Endothelial cell of hepatic sinusoid (primary cell): ENCODE results near the gene TRIM45.
"Not testable (repeated sequence)": the region's sequence is repeated elsewhere in the genome, so short reads cannot be mapped to it uniquely, and the experiment has no call there.

Experiments used
- in situ Hi-C: cut with HindIII; loops from 2 replicates; pipeline ENCODE4 v1.10.0; 2017; ENCODE audit warnings: low sequenced_read_pairs

The TRIM45 gene

DNA sequence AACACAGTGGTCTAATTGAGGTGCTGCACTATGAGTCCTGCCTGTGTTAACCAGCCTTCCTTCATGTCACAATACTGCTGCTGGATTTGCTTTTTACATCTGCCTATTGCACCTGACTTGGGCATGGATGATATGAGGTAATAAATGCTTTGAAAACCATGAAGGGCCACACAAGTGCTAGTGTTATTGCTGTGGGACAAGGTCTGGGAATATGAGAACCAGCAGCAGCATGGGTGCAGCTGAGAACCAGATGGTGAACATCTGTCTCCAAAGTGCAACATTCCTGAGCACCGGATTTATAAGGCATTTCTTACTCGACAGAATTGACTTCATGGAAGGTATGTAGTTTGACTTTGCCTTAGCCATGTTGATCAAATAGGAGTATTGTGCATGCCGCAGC, 16.6 kb downstream of the TRIM45 start:
- in situ Hi-C loops = no loop called here

DNA sequence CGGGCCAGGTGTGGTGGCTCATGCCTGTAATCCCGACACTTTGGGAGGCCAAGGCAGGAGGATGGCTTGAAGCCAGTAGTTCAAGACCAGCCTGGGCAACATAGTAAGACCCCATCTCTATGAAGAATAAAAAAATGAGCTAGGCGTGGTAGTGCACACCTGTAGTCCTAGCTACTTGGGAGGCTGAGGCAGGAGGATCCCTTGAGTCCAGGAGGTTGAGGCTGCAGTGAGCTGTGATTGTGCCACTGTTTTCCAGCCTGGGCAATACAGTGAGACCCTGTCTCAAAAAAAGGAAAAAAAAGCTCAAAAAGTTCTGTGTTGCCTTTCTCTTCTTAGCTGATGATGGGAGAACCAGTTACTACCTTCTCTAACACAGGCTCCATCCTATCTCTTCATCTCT, 19.7 kb downstream of the TRIM45 start:
- in situ Hi-C loops = not testable (repeated sequence)

DNA sequence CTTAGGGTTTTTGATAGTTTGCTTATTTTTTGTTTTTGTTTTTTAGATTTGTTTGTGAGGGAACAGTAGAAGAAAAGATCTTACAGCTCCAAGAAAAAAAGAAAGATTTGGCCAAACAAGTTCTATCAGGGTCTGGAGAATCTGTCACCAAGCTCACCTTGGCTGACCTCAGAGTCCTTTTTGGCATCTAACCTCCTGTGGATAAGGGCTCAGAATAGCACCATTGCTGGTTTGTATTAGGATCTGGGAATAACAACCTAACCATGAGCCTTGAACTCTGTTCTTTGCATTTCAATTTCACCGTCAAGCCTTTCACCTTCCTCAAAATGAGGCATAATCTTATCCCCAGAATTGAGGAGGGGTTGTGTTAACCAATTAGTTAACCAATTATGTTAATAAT, 20.2 kb downstream of the TRIM45 start:
- in situ Hi-C loops = no loop called here

DNA sequence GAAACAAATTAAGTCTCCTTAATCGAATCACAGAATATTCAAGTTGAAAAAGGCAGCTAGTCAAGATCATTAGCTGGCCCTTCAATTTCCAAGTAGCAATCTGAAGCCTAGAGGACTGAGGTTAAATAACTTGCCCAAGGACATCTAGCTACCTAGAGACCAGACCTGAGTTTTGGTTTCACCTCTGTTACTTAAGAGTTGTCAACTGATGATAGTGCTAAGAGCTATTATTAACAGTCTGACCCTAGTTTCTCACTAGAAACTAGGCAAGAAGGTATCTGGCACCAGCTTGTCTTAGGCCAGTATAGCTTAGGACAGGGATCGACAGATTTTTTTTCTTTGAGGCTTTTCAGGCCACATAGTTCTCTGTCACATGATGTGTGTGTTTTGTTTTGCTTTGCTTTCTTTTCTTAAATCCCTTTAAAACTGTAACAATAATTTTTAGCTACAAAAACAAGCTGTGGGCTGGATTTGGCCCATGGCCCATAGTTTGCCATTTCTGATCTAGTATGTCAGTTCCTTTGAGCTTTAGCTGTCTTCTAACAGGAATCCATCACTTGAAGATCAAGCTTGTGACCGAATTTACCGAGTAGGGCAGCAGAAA, 23.2 kb downstream of the TRIM45 start:
- in situ Hi-C loops = loop anchor here (10.0 kb wide), 1 partner anchor 196 kb away; no protein-coding TSS in a partner anchor

DNA sequence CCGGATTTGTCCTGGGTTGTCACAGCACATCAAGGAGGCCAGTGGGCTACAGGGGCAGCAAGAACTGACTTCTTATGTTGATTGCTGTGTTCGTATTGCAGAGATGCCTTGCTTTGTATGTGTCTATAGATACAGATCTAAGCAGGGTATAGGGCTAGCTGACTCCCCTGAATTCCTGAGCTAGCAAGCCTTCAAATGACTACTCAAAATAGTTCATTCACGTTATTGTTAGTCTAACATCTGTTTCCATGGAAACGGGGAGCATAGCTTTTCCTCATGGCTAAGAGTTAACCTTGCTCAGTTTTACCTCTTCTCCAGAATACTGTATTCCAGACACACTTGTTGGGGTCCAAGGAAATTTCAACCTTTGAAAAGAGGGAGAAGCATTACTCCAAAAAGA, 24.1 kb downstream of the TRIM45 start:
- in situ Hi-C loops = loop anchor here (10.0 kb wide), 1 partner anchor 197 kb away; no protein-coding TSS in a partner anchor

DNA sequence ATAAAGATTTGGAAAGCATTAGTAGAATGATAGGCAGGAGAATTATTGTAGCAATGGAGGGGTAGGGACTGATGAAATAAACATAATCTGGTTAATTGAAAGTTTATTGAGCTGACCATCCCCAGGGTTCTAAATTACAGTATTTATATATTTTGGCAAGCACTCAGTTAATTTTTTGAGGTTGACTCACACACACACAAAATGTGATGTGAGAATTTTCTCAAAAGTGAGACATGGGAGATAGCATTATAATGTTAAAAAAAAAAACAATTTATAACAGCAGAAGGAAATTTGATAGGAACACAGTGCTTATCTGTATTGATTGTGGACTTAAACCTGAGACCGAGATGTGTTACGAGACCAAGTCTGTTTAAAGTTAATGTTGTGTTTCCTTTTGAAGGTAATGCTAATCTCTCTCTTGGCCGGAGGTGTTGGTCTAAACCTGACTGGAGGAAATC, 24.6 kb downstream of the TRIM45 start:
- in situ Hi-C loops = loop anchor here (10.0 kb wide), 1 partner anchor 198 kb away; no protein-coding TSS in a partner anchor

- in situ Hi-C loops = loop anchor here (10.0 kb wide), 1 partner anchor 200 kb away; no protein-coding TSS in a partner anchor
These were observed 26.5 kb downstream of the TRIM45 start for GRCh38 chr1:117094841-117095604.

- in situ Hi-C loops = loop anchor here (10.0 kb wide), 1 partner anchor 201 kb away; no protein-coding TSS in a partner anchor
These were observed 27.5 kb downstream of the TRIM45 start for GRCh38 chr1:117093870-117094621.

DNA sequence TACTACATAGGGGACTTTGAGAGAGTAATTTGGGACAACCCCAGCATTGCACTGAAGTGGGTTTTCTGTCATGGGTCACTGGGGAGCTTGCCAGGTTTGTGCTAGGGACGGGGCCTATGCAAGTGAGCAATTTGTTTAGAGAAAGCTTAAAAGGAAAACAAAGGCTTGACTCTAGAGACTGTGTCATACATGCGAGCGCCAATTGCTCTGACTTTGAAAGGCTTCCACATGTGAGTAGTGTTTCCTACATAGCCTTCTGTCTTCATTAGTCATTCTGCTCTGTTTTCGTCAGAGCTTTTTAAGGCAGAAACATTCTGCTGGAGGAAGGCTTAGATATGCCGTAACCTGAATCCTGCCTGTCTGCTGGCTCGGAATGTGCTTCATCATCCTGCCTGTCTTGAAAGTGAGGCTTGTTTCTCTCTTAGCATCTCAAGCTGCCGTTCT, 28.4 kb downstream of the TRIM45 start:
- in situ Hi-C loops = loop anchor here (10.0 kb wide), 1 partner anchor 202 kb away; no protein-coding TSS in a partner anchor

- in situ Hi-C loops = loop anchor here (10.0 kb wide), 1 partner anchor 202 kb away; no protein-coding TSS in a partner anchor
These were observed 29.0 kb downstream of the TRIM45 start for GRCh38 chr1:117092594-117092993.

- in situ Hi-C loops = loop anchor here (10.0 kb wide), 1 partner anchor 205 kb away; no protein-coding TSS in a partner anchor
These were observed 31.6 kb downstream of the TRIM45 start for GRCh38 chr1:117089996-117090395.

DNA sequence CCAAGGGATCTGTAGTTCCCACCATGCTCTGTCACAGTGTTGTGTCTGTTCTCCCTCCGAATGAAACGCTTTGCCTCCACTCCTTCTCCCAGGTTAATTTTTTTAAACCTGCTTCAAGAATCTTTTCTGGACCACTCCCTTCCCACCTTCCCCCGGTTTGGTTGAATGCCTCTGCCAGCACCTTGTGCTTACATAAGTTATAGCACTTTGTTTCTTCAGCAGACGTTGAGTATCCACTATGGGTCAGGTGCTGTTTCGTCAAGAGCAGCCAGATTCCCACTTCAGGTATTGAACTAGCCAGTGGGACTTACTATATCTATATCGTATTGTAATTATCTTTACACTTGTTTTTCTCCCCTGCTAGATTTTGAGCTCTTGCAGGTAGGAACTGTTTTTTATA, 33.9 kb downstream of the TRIM45 start:
- in situ Hi-C loops = no loop called here

GRCh38 chr1:117084231-117084630, 37.3 kb downstream of the TRIM45 start:
- in situ Hi-C loops = no loop called here

DNA sequence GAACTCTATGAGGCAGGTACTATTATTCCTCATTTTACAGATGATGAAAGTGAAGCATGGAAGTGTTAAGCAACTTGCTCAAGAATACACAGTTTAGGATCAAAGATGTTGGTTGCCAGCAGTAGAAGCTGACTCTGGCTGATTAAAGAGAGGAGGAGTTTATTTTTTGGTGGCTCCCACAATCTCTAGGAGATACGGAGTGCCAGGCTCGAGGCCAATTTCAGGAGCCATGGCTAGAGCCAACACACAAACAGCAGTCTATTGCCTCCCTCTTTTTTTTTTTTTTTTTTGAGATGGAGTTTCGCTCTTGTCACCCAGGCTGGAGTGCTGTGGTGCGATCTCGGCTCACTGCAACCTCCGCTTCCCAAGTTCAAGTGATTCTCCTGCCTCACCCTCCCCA, 41.8 kb downstream of the TRIM45 start:
- in situ Hi-C loops = no loop called here

DNA sequence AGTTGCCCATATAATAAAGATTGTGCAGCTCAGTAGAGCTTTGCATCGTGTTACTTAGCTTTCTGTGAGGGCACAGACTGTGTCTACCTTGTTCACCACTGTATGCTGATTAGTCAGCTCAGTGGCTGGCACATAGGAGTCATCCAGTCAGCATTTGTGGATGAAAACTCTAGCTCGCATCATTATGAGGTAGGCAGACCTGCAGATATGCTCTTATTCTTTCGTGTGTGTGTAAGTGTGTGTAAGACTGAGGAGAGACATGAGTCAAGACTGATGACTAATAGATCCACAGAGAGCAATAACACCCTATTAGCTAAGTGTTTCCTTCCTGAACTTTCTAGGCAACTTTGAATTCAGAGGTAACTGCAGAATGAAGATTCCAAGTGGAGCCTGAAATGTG, 44.3 kb downstream of the TRIM45 start:
- in situ Hi-C loops = no loop called here

DNA sequence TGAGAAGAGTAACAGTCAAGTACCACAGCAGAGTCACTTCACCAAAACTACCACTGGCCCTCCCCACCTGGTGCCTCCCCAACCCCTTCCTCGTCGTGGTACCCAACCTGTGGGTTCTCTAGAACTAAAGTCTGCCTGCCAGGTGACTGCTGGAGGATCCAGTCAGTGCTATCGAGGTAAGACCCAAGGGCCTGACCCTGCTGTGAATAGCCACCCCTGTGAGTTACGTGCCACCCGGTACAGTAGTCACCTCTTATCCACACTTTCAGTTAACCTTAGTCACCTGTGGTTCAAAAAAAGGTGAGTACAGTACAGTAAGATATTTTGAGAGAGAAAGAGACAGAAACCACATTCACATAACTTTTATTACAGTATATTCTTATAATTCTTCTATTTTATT, 44.9 kb downstream of the TRIM45 start:
- in situ Hi-C loops = no loop called here

DNA sequence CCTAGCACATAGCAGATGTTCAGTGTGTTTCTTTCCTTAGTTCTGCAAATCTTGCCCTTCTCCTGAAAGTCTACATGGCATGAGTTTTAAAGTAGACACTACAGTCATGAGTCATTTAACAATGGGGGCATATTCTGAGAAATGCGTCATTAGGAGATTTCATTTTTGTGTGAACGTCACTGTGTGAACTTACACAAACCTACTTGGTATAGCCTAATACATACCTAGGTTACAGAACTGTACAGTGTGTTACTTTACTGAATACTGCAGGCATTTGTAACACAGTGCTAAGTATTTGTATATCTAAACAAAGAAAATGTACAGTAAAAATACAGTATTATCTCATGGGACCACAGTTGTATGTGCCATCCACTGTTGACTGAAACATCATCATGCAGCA, 51.4 kb downstream of the TRIM45 start:
- in situ Hi-C loops = loop anchor here (25.0 kb wide), 2 partner anchors 333 to 483 kb away; no protein-coding TSS in a partner anchor

DNA sequence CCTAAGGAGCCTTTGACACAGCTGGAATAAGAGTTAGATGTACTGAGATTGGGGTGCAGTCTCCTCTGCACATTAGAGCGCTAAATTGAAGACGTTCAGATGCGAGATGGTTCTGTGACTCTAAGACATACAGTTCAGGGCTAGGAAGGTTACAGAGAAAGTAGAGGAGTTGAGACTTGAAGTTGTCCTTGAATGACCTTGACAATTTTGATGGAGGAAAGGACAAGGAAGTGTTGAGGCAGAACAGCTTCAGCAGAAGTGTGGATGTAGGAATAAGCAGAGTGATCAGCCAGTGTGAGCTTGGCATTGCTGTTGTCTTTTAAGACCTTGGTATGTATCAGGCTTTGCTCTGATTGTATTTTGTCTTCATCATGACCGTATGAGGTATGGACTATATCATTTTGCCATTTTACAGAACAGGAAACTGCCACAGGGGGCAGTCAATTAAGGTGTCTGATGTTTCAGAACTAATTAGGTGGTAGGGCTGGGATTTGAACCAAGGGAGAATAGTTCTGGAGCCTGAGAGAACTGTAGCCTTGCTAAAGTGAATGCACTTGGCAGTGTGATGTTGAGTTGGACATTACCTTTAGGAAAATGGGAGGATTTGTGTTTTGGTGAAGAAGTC, 52.2 kb downstream of the TRIM45 start:
- in situ Hi-C loops = loop anchor here (25.0 kb wide), 2 partner anchors 332 to 482 kb away; no protein-coding TSS in a partner anchor

DNA sequence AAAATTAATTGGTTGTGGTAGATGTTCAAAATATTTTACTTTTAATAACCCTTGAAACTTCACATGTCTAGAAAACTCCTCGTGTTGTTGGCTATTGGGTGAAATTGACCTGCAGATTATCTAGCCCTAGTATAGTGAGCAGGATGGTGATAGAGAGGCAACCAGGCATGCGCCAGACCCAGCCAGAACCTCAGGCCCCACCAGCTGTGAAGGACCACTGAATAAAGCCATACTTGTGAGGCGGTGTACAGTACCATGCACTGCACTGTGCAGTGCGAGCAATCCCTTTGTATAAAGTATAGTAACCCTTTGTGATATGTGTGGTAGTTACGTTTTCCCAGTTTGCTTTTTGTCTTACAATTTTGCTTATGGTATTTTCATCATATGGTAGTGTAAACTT, 53.0 kb downstream of the TRIM45 start:
- in situ Hi-C loops = loop anchor here (25.0 kb wide), 2 partner anchors 331 to 481 kb away; no protein-coding TSS in a partner anchor
